CD14-positive monocyte (primary cell): Measurements from ENCODE around the gene FLRT1. TPM values are rescaled to one million over a fixed set of nuclear protein-coding genes. Genes with fewer than 3 reads are reported as not detected.

Experiments
- DNase-seq, 3 donors: peaks; one replicate each; pipeline ENCODE4 v3.0.0-alpha.2; 2011 to 2022
- H2AFZ ChIP-seq: 2 replicates; pipeline ENCODE4 v1.6.0; 2012; ENCODE audit warnings: mild to moderate bottlenecking, low read depth, low read length, inconsistent platforms; ENCODE audit not compliant: insufficient read depth, poor library complexity, severe bottlenecking
- H3K27ac ChIP-seq, 2 donors: 1 replicate in 1 of 2; 2 replicates in 1 of 2; pipeline ENCODE4 v1.5.1; 2012 to 2013; ENCODE audit warnings: low read length in 2 of 2, control low read depth in 1 of 2, inconsistent platforms in 1 of 2, low read depth in 1 of 2, mild to moderate bottlenecking in 1 of 2
- H3K27me3 ChIP-seq, 2 donors: one replicate each; pipeline versions ENCODE4 v1.6.0 to v1.6.1; 2011 to 2013; ENCODE audit warnings: low read length in 2 of 2; ENCODE audit not compliant: control insufficient read depth in 2 of 2, insufficient read depth in 2 of 2
- H3K36me3 ChIP-seq, 2 donors: replicated peaks in 1 of 2; 1 replicate in 1 of 2; 2 replicates in 1 of 2; pipeline versions ENCODE4 v1.5.1 to v1.6.1; 2012 to 2013; ENCODE audit warnings: low read length in 2 of 2, control low read depth in 1 of 2, inconsistent platforms in 1 of 2, mild to moderate bottlenecking in 1 of 2; ENCODE audit not compliant: insufficient read depth in 2 of 2, control insufficient read depth in 1 of 2
- H3K4me1 ChIP-seq, 2 donors: 1 replicate in 1 of 2; 2 replicates in 1 of 2; pipeline versions ENCODE4 v1.5.1 to v1.6.1; 2012 to 2013; ENCODE audit warnings: low read length in 2 of 2, control low read depth in 1 of 2, inconsistent platforms in 1 of 2, mild to moderate bottlenecking in 1 of 2, moderate library complexity in 1 of 2; ENCODE audit not compliant: insufficient read depth in 2 of 2, control insufficient read depth in 1 of 2
- H3K4me2 ChIP-seq: replicated peaks from 2 replicates; pipeline ENCODE3; 2012; ENCODE audit warnings: low read length, moderate library complexity, mild to moderate bottlenecking; ENCODE audit not compliant: poor library complexity, severe bottlenecking; ENCODE audit errors: extremely low read depth
- H3K4me3 ChIP-seq, 3 experiments: fragments of 200-600 bp in 1 of 3; sonication (generic) in 1 of 3; replicated peaks in 1 of 3; 1 replicate in 2 of 3; 2 replicates in 1 of 3; pipeline ENCODE4 v1.5.1; 2011 to 2013; ENCODE audit warnings: low read length in 3 of 3, mild to moderate bottlenecking in 3 of 3, control low read depth in 2 of 3, low read depth in 2 of 3, inconsistent platforms in 1 of 3, moderate library complexity in 1 of 3
- H3K79me2 ChIP-seq: 2 replicates; pipeline ENCODE4 v1.6.0; 2012; ENCODE audit warnings: mild to moderate bottlenecking, control low read depth, inconsistent platforms, low read length, moderate library complexity; ENCODE audit not compliant: insufficient read depth
- H3K9ac ChIP-seq: 2 replicates; pipeline ENCODE4 v1.6.0; 2017; ENCODE audit warnings: low read length, mild to moderate bottlenecking; ENCODE audit not compliant: insufficient read depth, poor library complexity, severe bottlenecking
- H3K9me3 ChIP-seq, 2 donors: replicated peaks in 1 of 2; 1 replicate in 1 of 2; 2 replicates in 1 of 2; pipeline versions ENCODE4 v1.5.1 to v1.6.1; 2012 to 2013; ENCODE audit warnings: low read length in 2 of 2, control low read depth in 1 of 2; ENCODE audit not compliant: control insufficient read depth in 1 of 2, insufficient read depth in 1 of 2
- H4K20me1 ChIP-seq: 2 replicates; pipeline ENCODE4 v1.6.0; 2012; ENCODE audit warnings: mild to moderate bottlenecking, low read length, control low read depth, moderate library complexity; ENCODE audit not compliant: insufficient read depth
- H3K27ac Mint-ChIP-seq, 7 donors: one replicate each; pipeline ENCODE4 v1.8.0; 2020; ENCODE audit warnings: mild to moderate bottlenecking in 7 of 7, mixed read lengths in 7 of 7, moderate library complexity in 6 of 7, inconsistent platforms in 2 of 7
- H3K27me3 Mint-ChIP-seq, 3 donors: one replicate each; pipeline ENCODE4 v1.8.0; 2021 to 2022; ENCODE audit warnings: low read depth in 3 of 3, mild to moderate bottlenecking in 3 of 3, mixed read lengths in 3 of 3, moderate library complexity in 3 of 3, inconsistent platforms in 1 of 3
- H3K36me3 Mint-ChIP-seq, 2 donors: one replicate each; pipeline ENCODE4 v1.8.0; 2020; ENCODE audit warnings: mixed read lengths in 2 of 2, inconsistent platforms in 1 of 2, mild to moderate bottlenecking in 1 of 2
- H3K4me1 Mint-ChIP-seq: one replicate; pipeline ENCODE4 v1.8.0; 2020; ENCODE audit warnings: mild to moderate bottlenecking, mixed read lengths
- H3K4me3 Mint-ChIP-seq, 2 donors: one replicate each; pipeline ENCODE4 v1.8.0; 2020; ENCODE audit warnings: mild to moderate bottlenecking in 2 of 2, mixed read lengths in 2 of 2, moderate library complexity in 1 of 2
- H3K9me3 Mint-ChIP-seq, 7 donors: one replicate each; pipeline ENCODE4 v1.8.0; 2020 to 2022; ENCODE audit warnings: mixed read lengths in 7 of 7, mild to moderate bottlenecking in 6 of 7, moderate library complexity in 6 of 7, inconsistent platforms in 2 of 7
- CTCF ChIP-seq: fragments of 200-600 bp; IDR thresholded peaks from one replicate; pipeline ENCODE4 v1.8.0; 2022; ENCODE audit warnings: antibody characterized with exemption, mild to moderate bottlenecking
- WGBS: methylation state at CpG from one replicate; pipeline ENCODE4 v1.1.5; 2013; ENCODE audit warnings: missing lambda C conversion rate; ENCODE audit not compliant: insufficient coverage; 5-methylcytosine and 5-hydroxymethylcytosine counted together
- intact Hi-C, 2 donors: fragments of 100-400 bp; cut with micrococcal nuclease; formaldehyde crosslinking; loops; one replicate each; pipeline versions ENCODE4 v1.15.0 to v1.15.1; 2023
- polyA plus RNA-seq, 3 donors: library from polyadenylated mRNA; depleted of rRNA in 1 of 3; unstranded in 2 of 3; stranded (reverse) in 1 of 3; fragments of 300-500 nt in 2 of 3; fragments of >200 nt in 1 of 3; fragmentation: Illumina TruSeq in 2 of 3; gene quantifications; 1 replicate in 2 of 3; 2 replicates in 1 of 3; pipeline ENCODE4 v1.2.3, GENCODE V29; 2012 to 2021

Gene FLRT1
- polyA plus RNA-seq, 3 donors: not detected

GRCh38 chr11:64065712-64066111 lies 30.0 kb downstream of the FLRT1 start:
- no peak overlapping the region for H3K4me3 ChIP-seq
- no peak overlapping the region for H3K27ac Mint-ChIP-seq
- WGBS: 100% methylated on average over 1 of the region's 10 CpGs

GRCh38 chr11:64067230-64067993 lies 31.7 kb downstream of the FLRT1 start:
- H3K27me3 ChIP-seq: no peaks in the 10 kb centered on the region
- no peak for DNase-seq
- H3K4me3 ChIP-seq: no peak overlapping the region
- no peaks in the 10 kb centered on the region for H4K20me1 ChIP-seq
- no peak overlapping the region for H3K27ac Mint-ChIP-seq
- 60% methylated on average over 10 of the region's 26 CpGs for WGBS
- no peaks in the 10 kb centered on the region for H3K79me2 ChIP-seq
- no peak overlapping the region for H2AFZ ChIP-seq
- intact Hi-C loops: no loop called here
- no peaks in the 10 kb centered on the region for H3K9me3 Mint-ChIP-seq
- TF ChIP-seq CTCF: no peak
- no peaks in the 10 kb centered on the region for H3K9me3 ChIP-seq
- no peaks in the 10 kb centered on the region for H3K4me1 ChIP-seq
- no peak overlapping the region for H3K27ac ChIP-seq
- H3K4me2 ChIP-seq: no peak overlapping the region
- no peaks in the 10 kb centered on the region for H3K36me3 ChIP-seq
- no peaks in the 10 kb centered on the region for H3K36me3 Mint-ChIP-seq
- peaks cover 2 to 14% (median 5%) of the 10 kb centered on the region in 3 donors for H3K27me3 Mint-ChIP-seq
- no peak overlapping the region for H3K9ac ChIP-seq
- H3K4me1 Mint-ChIP-seq: no peaks in the 10 kb centered on the region
- no peak overlapping the region for H3K4me3 Mint-ChIP-seq

More at GRCh38 chr11:64065712-64066111, 30.0 kb downstream of the FLRT1 start:
- peaks cover 7 to 16% of the 10 kb centered on the region in 2 donors for H3K27me3 ChIP-seq
- H3K4me3 Mint-ChIP-seq: no peak overlapping the region
- H3K36me3 Mint-ChIP-seq: peaks cover 0 to 3% of the 10 kb centered on the region in 2 donors
- H3K9me3 ChIP-seq: peaks cover 0 to 5% of the 10 kb centered on the region in 2 donors
- no peaks in the 10 kb centered on the region for H3K79me2 ChIP-seq
- DNase-seq: no peak
- peaks cover 0 to 6% (median 0%) of the 10 kb centered on the region in 7 donors for H3K9me3 Mint-ChIP-seq
- H4K20me1 ChIP-seq: no peaks in the 10 kb centered on the region
- intact Hi-C loops: no loop called here
- no peak for TF ChIP-seq CTCF
- no peak overlapping the region for H3K9ac ChIP-seq
- H3K4me1 ChIP-seq: peaks cover 6 to 7% of the 10 kb centered on the region in 2 donors
- no peak overlapping the region for H2AFZ ChIP-seq
- H3K4me2 ChIP-seq: no peak overlapping the region
- H3K27ac ChIP-seq: no peak overlapping the region
- H3K27me3 Mint-ChIP-seq: peaks cover 16 to 28% (median 19%) of the 10 kb centered on the region in 3 donors
- peaks cover 7% of the 10 kb centered on the region for H3K4me1 Mint-ChIP-seq
- H3K36me3 ChIP-seq: no peaks in the 10 kb centered on the region
